Activated CD4-positive, alpha-beta memory T cell treated with anti-CD3 and anti-CD28 coated beads, Interleukin-2, amount 10 ng/mL, durations not matched to agents 7 days and 5 days (primary cell): Measurements from ENCODE around the gene CACNA1E. TPM values are rescaled to one million over a fixed set of nuclear protein-coding genes. Genes with fewer than 3 reads are reported as not detected.

Experiments
- CTCF ChIA-PET: fragments of 350-600 bp; sonication (Branson Sonifier 250); formaldehyde crosslinking; loops from one replicate; lab custom pipeline; 2021; ENCODE audit warnings: antibody characterized with exemption, inconsistent platforms; lab: Charles Lee
- POLR2A ChIA-PET: fragments of 350-600 bp; sonication (Branson Sonifier 250); formaldehyde crosslinking; loops from one replicate; lab custom pipeline; 2021; ENCODE audit warnings: antibody characterized with exemption; lab: Charles Lee
- DNase-seq: peaks from one replicate; pipeline ENCODE4 v3.0.0-alpha.2; 2020
- H3K27ac Mint-ChIP-seq: one replicate; pipeline ENCODE4 v1.8.0; 2021; ENCODE audit warnings: mild to moderate bottlenecking, mixed read lengths
- H3K27me3 Mint-ChIP-seq: one replicate; pipeline ENCODE4 v1.8.0; 2021; ENCODE audit warnings: mixed read lengths
- H3K36me3 Mint-ChIP-seq: one replicate; pipeline ENCODE4 v1.8.0; 2021; ENCODE audit warnings: low read depth, mixed read lengths
- H3K4me1 Mint-ChIP-seq: one replicate; pipeline ENCODE4 v1.8.0; 2021; ENCODE audit warnings: mixed read lengths
- H3K4me3 Mint-ChIP-seq: one replicate; pipeline ENCODE4 v1.8.0; 2021; ENCODE audit warnings: mild to moderate bottlenecking, mixed read lengths
- H3K9me3 Mint-ChIP-seq: one replicate; pipeline ENCODE4 v1.8.0; 2021; ENCODE audit warnings: mixed read lengths
- total RNA-seq, 2 experiments: library from RNA; stranded (reverse); gene quantifications; one replicate each; pipeline ENCODE4 v1.2.3, GENCODE V29; 2021

CACNA1E gene
- total RNA-seq, 2 experiments from 2014 or later = not detected

GRCh38 chr1:181791721-181792120 lies 308.4 kb downstream of the CACNA1E start:
- Mint-ChIP-seq H3K27ac (no peak overlapping the region), H3K27me3 (peaks cover 2% of the 10 kb centered on the region), H3K36me3 (no peaks in the 10 kb centered on the region), H3K9me3 (no peaks in the 10 kb centered on the region), H3K4me1 (no peaks in the 10 kb centered on the region), H3K4me3 (no peak overlapping the region)
- ChIA-PET CTCF (no interaction called here), POLR2A (no interaction called here)
- no peak for DNase-seq

DNA sequence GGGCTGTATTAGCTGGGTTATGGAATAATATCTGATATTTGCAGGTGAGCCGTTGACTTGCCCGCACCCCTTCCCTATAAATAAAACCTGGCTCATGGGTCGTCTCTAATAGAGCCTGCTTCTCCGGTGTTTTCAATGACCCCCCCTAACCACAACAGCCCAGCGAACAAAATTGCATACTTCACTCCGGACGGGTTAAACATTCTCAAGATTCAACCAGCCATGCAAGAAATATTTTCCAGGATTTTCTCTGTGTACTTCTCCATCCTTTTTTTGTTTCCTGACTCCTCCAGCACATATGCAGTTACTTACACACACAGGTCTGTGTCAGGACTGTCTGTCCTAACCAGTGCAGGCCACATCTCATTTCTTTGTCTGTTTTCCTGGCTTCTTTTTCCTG lies 310.5 kb downstream of the CACNA1E start:
- H3K4me1 Mint-ChIP-seq = no peaks in the 10 kb centered on the region
- H3K27me3 Mint-ChIP-seq = peaks cover 2% of the 10 kb centered on the region
- CTCF ChIA-PET = no interaction called here
- POLR2A ChIA-PET = no interaction called here
- no peak overlapping the region for H3K27ac Mint-ChIP-seq
- no peak overlapping the region for H3K4me3 Mint-ChIP-seq
- H3K36me3 Mint-ChIP-seq = no peaks in the 10 kb centered on the region
- H3K9me3 Mint-ChIP-seq = no peaks in the 10 kb centered on the region
- no peak for DNase-seq

- POLR2A ChIA-PET = no interaction called here
- Mint-ChIP-seq H3K36me3 (no peaks in the 10 kb centered on the region), H3K4me1 (no peaks in the 10 kb centered on the region), H3K27ac (no peak overlapping the region), H3K9me3 (no peaks in the 10 kb centered on the region), H3K27me3 (peaks cover 2% of the 10 kb centered on the region), H3K4me3 (no peak overlapping the region)
- CTCF ChIA-PET = no interaction called here
- no peak for DNase-seq
Observed at GRCh38 chr1:181794332-181794731, 311.0 kb downstream of the CACNA1E start.

- Mint-ChIP-seq H3K4me3 (no peak overlapping the region), H3K9me3 (no peaks in the 10 kb centered on the region), H3K27ac (no peak overlapping the region), H3K36me3 (no peaks in the 10 kb centered on the region), H3K27me3 (no peaks in the 10 kb centered on the region), H3K4me1 (no peaks in the 10 kb centered on the region)
- ChIA-PET CTCF (no interaction called here), POLR2A (no interaction called here)
- no peak for DNase-seq
Observed at GRCh38 chr1:181798191-181798926, 315.0 kb downstream of the CACNA1E start.

- ChIA-PET CTCF (no interaction called here), POLR2A (no interaction called here)
- Mint-ChIP-seq H3K36me3 (no peaks in the 10 kb centered on the region), H3K9me3 (no peaks in the 10 kb centered on the region), H3K27me3 (peaks cover 4% of the 10 kb centered on the region), H3K4me1 (no peaks in the 10 kb centered on the region), H3K4me3 (no peak overlapping the region), H3K27ac (no peak overlapping the region)
- no peak for DNase-seq
Observed at GRCh38 chr1:181801617-181802016, 318.3 kb downstream of the CACNA1E start.

- Mint-ChIP-seq H3K4me3 (no peak overlapping the region), H3K9me3 (no peaks in the 10 kb centered on the region), H3K27me3 (peaks cover 4% of the 10 kb centered on the region), H3K27ac (no peak overlapping the region), H3K36me3 (no peaks in the 10 kb centered on the region), H3K4me1 (no peaks in the 10 kb centered on the region)
- ChIA-PET POLR2A (no interaction called here), CTCF (no interaction called here)
- DNase-seq = no peak
Observed at GRCh38 chr1:181802466-181802865, 319.1 kb downstream of the CACNA1E start.

DNA sequence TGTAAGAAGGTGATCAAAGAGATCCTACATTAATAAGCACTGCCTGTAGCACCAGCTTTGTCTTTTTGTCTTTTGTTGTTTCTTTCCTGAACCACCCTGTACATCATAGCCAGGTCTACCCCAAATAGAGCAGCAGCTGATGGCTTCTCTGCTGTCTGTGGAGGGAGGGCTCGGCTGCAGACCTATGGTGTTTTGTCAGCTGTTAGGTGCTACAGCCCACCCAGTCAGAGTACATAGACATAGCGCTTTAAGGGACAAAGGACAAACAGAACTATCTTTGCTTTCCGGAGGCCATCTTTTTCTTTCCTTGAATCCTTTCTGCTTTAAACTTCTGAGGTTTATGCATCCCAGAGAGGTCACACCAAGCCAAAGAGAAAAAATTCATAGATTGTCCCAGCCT lies 320.1 kb downstream of the CACNA1E start:
- no peak for DNase-seq
- H3K27ac Mint-ChIP-seq = no peak overlapping the region
- ChIA-PET CTCF (no interaction called here), POLR2A (no interaction called here)
- H3K9me3 Mint-ChIP-seq = no peaks in the 10 kb centered on the region
- H3K4me1 Mint-ChIP-seq = no peaks in the 10 kb centered on the region
- peaks cover 4% of the 10 kb centered on the region for H3K27me3 Mint-ChIP-seq
- no peaks in the 10 kb centered on the region for H3K36me3 Mint-ChIP-seq
- no peak overlapping the region for H3K4me3 Mint-ChIP-seq

GRCh38 chr1:181804989-181805388 lies 321.7 kb downstream of the CACNA1E start:
- POLR2A ChIA-PET = no interaction called here
- CTCF ChIA-PET = no interaction called here
- H3K4me1 Mint-ChIP-seq = no peaks in the 10 kb centered on the region
- H3K9me3 Mint-ChIP-seq = no peaks in the 10 kb centered on the region
- peaks cover 4% of the 10 kb centered on the region for H3K27me3 Mint-ChIP-seq
- no peak for DNase-seq
- no peaks in the 10 kb centered on the region for H3K36me3 Mint-ChIP-seq
- no peak overlapping the region for H3K4me3 Mint-ChIP-seq
- no peak overlapping the region for H3K27ac Mint-ChIP-seq

- Mint-ChIP-seq H3K9me3 (no peaks in the 10 kb centered on the region), H3K36me3 (no peaks in the 10 kb centered on the region), H3K4me3 (no peak overlapping the region), H3K4me1 (no peaks in the 10 kb centered on the region), H3K27me3 (peaks cover 4% of the 10 kb centered on the region), H3K27ac (no peak overlapping the region)
- CTCF ChIA-PET = no interaction called here
- POLR2A ChIA-PET = no interaction called here
- DNase-seq = no peak
Observed at GRCh38 chr1:181806746-181807145, 323.4 kb downstream of the CACNA1E start.

DNA sequence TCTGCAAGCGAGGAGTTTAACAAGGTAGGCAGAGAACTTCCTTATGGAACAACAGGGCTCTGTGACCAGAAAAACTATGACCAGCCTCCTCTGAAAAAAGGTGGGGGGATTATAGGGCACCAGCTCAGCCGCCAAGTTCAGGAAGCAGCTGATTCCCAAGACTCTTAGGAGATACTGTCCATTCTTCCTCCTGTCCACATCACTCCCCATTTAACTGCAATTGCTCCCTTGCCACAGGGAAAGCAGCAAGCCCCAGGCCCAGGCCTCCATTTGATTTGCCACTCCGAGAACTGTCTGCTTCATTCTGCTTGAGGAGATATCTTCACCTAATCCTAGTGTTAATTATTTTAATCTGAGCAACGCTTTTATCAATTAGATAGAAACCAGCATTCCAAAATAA lies 323.9 kb downstream of the CACNA1E start:
- Mint-ChIP-seq H3K4me1 (no peaks in the 10 kb centered on the region), H3K36me3 (no peaks in the 10 kb centered on the region), H3K27ac (no peak overlapping the region), H3K27me3 (peaks cover 4% of the 10 kb centered on the region), H3K4me3 (no peak overlapping the region), H3K9me3 (no peaks in the 10 kb centered on the region)
- DNase-seq = no peak
- ChIA-PET POLR2A (no interaction called here), CTCF (no interaction called here)

DNA sequence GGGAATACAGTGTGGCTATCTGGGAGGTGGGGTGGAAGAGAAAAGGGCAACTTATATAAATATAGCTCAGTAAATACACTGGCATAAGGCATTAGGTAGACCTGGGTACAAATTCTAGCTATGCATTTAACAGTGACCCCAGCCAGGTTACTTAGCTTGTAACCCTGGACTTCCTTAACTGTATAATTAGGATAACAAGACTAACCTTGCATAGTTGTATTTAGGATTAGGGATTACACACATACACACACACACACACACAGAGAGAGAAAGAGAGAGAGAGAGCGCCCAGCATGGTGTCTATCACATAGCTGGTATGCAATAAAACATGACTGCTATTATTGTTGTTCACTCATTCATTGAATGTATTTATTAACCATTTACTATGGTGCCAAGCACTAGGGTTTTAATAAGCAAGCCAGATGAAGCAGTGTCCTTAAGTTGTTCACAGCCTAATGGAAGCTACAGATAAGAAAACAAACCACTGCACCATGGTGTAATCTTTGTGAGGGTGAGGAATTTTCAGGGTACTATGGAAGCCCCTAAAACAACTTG lies 326.8 kb downstream of the CACNA1E start:
- POLR2A ChIA-PET = no interaction called here
- CTCF ChIA-PET = no interaction called here

GRCh38 chr1:181812208-181812607 lies 328.9 kb downstream of the CACNA1E start:
- CTCF ChIA-PET = no interaction called here
- no peak for DNase-seq
- no peaks in the 10 kb centered on the region for H3K4me1 Mint-ChIP-seq
- no peaks in the 10 kb centered on the region for H3K36me3 Mint-ChIP-seq
- POLR2A ChIA-PET = no interaction called here
- H3K27ac Mint-ChIP-seq = no peak overlapping the region
- H3K9me3 Mint-ChIP-seq = no peaks in the 10 kb centered on the region
- no peak overlapping the region for H3K4me3 Mint-ChIP-seq
- no peaks in the 10 kb centered on the region for H3K27me3 Mint-ChIP-seq

More for the DNA sequence above, 326.8 kb downstream of the CACNA1E start:
- Mint-ChIP-seq H3K27me3 (peaks cover 4% of the 10 kb centered on the region), H3K4me1 (no peaks in the 10 kb centered on the region), H3K36me3 (no peaks in the 10 kb centered on the region), H3K9me3 (no peaks in the 10 kb centered on the region), H3K27ac (no peak overlapping the region), H3K4me3 (no peak overlapping the region)
- no peak for DNase-seq

DNA sequence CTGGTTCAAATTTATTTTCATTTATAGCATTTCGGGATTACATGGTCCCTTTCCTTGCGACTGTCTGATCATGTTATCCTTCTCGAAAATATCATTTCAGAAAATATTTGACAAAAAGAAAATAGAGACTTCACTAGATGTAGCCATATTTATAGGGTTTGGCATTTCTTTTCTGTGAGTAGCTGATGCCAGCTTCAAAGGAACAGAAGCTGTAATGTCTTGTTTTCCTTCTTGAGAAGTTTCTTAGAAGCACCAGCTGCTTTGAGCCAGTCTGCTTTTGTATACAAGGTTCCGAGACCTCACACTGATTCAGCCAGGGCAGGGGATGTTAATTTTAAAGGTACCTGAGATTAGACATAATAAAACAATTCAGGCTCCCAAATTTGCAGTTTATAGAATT lies 329.9 kb downstream of the CACNA1E start:
- no peaks in the 10 kb centered on the region for H3K36me3 Mint-ChIP-seq
- CTCF ChIA-PET = no interaction called here
- H3K27me3 Mint-ChIP-seq = no peaks in the 10 kb centered on the region
- DNase-seq = no peak
- no peak overlapping the region for H3K27ac Mint-ChIP-seq
- H3K4me1 Mint-ChIP-seq = no peaks in the 10 kb centered on the region
- POLR2A ChIA-PET = no interaction called here
- H3K9me3 Mint-ChIP-seq = no peaks in the 10 kb centered on the region
- no peak overlapping the region for H3K4me3 Mint-ChIP-seq

DNA sequence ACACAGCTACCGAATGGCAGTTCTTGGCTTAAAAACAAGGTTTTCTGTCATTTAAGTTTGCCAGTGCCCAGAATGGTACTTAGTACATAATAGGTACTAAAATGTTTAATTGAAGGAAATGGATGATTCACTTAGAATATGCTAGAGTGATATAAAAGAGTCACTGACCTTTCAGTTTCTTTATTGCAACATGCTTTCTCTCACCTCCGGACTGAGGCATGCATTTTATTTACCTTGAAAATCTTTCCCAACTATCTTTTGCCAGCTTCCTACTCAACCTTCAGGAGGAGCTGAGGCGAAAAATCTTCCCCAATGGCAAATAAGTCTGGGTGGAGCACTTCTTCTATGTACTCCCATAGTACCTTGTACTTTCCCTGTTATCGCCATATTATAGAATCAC lies 333.3 kb downstream of the CACNA1E start:
- DNase-seq = no peak
- Mint-ChIP-seq H3K36me3 (no peaks in the 10 kb centered on the region), H3K27ac (no peak overlapping the region), H3K4me3 (no peak overlapping the region), H3K9me3 (no peaks in the 10 kb centered on the region), H3K27me3 (no peaks in the 10 kb centered on the region), H3K4me1 (no peaks in the 10 kb centered on the region)
- ChIA-PET CTCF (no interaction called here), POLR2A (no interaction called here)
